ENCODE results near the gene TFDP2.
"Not testable (repeated sequence)": the region's sequence is repeated elsewhere in the genome, so short reads cannot be mapped to it uniquely, and the experiment has no call there.

The TFDP2 gene

DNA sequence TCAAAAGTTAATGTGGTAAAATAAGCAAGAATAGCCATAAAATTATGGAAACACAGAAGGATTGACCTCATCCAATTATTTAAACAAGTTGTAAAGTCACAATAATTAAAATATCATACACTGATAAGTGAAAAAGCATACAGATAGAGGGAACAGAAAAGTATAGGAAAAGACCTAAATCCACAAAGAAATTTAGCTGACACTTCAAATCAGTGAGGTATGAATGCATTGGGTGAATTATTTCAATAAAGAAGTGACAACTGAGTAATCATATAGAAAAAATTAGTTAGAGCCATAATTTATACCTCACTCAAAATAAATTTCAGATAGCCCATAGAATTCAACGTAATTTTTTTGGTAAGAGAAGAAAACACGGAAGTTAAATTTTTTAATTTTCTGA is 25.1 kb downstream of the TFDP2 start:
- no peak for DNase-seq

DNA sequence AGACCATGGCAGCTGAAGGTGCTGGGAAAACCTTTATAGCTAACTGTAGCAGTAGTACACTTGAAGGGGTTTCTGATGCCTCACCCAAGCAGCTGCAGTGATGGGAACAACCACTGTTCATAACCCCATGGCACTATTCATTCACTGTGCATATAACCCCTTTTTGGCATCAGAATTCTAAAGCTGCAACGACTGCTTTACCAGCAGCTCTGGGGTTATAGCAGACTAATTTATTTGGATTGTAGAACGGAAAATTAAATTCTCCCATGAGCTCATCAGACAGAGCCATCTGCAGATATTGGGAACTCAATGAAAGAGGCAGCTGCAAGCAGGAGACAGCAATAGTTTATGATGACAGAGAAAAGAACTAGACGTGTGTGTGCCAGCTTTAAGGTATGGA is 28.6 kb downstream of the TFDP2 start:
- DNase-seq, result no peak

DNA sequence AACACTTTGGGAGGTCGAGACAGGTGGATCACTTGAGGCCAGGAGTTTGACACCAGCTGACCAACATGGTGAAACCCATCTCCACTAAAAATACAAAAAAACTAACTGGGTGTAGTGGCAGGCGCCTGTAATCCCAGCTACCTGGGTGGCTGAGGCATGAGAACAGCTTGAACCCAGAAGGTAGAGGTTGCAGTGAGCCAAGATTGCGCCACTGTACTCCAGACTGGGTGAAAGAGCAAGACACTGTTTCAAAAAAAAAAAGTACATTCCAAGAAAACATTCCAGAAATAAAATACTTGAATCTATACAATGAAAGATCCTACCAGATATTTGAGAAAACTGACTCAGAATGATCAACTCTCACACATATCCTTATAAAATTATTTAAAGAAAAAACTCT is 30.4 kb downstream of the TFDP2 start:
- DNase-seq, result no peak

DNA sequence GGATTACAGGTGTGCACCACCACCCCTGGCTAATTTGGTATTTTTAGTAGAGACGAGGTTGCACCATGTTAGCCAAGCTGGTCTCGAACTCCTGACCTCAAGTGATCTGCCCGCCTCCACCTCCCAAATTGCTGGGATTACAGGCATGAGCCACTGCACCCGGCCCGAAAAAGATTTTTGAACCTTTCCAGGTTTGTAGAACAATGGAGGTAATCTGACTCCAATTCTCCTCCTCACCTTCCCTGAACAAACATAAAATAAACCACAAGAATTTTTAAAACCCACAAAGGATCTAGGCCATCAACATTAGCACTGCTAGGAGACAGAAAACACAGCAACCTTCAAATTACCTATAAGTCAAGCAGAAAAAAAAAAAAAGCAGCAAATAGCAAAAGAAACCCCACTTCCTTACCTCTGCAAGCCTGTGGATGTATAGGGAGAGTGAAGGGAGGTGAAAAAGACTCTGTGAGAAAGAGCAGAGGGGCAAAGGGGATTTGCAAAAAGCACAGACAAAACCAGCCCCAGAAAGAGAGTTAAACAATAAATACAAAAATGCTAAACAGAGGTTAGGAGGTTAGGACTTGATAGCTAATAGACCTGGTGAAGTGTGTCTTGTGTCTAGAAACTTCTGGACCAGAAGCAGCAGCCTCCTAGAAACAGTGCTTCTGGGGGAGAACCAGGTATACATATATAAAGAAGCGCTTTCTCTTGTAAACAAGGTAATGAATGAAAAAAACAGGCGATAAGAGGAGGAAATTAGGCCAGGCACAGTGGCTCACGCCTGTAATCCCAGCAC is 32.1 kb downstream of the TFDP2 start:
- no peak for DNase-seq

DNA sequence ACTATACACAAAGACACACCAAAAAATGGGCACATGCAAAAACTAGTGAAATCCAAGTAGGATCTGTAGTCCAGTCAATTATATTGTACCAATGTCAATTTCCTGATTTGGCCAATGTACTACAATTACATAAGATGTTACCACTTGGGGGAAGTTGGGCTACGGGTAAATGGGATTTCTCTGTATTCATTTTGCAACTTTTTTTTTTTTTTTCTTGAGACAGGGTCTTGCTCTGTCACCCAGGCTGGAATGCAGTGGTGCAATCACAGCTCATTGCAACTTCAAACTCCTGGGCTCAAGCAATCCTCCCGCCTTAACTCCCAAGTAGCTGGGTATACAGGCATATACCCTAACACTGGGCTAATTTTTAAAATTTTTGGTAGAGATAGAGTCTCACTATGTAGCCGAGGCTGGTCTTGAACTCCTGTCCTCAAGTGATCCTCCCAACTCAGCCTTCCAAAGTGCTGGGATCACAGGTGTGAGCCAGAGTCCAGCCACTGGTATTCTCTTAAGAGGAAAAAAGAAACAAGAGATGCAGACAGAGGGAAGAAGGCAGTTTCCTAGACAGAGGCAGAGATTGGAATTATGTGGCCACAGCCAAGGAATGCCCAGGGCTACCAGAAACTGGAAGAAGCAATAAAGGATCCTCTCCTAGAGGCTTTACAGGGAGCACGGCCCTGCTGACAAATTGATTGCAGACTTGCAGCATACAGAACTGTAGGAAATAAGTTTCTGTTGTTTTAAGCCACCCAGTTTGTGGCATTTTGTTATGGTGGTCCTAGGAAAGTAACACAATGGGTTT is 33.3 kb downstream of the TFDP2 start:
- DNase-seq, result no peak

DNA sequence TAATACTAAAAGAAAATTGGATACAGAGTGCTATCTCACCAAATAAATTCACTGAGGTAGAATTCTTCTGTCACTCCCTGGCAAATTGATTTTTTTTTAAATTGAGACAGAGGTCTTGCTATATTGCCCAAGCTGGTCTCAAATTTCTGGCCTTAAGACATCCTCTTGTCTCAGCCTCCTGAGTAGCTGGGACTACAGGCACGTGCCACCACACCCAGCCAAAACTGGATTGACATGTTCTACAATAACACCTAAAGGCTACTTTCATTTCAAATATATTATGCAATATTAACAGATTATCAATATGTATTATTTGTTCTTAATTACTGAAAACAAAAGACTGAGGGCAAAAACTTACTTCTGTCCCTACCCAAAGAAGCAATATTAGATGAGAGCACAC is 36.7 kb downstream of the TFDP2 start:
- no peak for DNase-seq

DNA sequence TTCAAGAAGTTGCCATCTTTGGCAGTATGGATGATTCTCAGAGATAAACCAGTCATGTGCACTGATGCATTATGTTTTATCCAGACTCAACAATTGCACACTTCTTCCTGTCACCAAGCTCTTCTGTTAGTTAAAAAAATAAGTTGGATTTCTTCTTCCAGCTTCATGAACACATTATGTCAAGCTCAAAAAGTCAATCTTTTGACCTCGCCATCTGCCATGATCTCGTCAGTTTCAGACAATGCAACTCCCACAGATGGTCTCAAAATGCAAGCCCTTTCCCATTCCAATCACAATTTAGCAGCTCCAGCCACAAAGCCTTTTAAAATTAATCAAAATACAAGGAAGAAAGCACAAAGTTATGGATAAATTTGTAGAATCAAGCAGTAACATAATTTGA is 42.8 kb downstream of the TFDP2 start:
- no peak for DNase-seq

DNA sequence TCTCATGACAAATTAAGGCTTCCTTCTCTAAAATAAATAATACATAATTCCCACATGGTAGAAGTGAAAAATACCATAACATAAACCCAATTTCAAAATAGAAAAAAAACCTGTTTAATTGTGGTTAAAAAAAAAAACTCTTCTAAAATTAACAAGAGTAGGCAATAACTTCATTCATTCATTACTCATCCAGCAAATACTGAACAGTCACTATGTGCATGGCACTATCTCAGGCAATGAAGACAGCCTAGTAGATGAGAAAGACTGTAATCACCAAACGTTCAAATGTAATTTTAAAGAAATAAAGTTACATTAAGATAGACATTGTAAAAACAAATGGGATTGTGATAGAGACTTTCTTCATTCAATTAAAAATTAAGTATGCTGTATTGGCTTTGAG is 43.4 kb downstream of the TFDP2 start:
- no peak for DNase-seq

DNA sequence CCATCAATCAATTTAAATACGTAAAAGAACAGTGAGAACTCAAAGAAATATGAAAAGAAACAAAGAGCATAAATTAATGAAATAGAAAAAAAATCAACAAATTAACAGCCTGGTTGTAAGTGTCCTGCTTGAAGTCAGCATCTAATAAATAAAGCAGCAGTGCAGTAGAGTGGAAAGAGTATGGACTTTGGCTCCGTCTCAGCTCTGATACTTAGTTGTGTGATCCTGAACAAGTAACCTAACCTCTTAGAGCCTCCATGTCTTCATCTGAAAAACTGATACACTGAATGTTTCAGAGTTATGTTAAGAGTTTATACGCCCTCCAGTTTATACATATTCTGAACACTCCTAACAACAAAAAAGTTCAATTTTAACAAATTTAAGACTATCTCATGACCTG is 44.6 kb downstream of the TFDP2 start:
- no peak for DNase-seq

DNA sequence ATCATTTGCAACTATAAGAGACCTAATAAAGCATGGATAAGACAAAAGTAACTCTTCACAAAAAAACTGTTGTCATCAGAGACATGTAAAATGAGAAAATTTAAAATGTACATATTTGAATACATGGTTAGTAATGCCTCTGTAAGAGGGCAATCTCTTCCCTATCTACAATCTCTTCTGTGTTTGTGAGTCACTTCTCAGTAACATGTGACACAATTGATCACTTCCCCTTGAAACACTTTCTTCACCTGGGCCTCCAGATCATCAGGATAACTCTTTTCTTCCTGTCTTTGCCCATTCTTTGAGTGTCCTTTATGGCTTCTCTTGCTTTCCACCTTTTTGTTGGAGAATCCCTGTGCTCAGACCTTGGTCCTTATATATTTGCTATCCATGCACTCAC is 50.4 kb downstream of the TFDP2 start:
- no peak for DNase-seq

DNA sequence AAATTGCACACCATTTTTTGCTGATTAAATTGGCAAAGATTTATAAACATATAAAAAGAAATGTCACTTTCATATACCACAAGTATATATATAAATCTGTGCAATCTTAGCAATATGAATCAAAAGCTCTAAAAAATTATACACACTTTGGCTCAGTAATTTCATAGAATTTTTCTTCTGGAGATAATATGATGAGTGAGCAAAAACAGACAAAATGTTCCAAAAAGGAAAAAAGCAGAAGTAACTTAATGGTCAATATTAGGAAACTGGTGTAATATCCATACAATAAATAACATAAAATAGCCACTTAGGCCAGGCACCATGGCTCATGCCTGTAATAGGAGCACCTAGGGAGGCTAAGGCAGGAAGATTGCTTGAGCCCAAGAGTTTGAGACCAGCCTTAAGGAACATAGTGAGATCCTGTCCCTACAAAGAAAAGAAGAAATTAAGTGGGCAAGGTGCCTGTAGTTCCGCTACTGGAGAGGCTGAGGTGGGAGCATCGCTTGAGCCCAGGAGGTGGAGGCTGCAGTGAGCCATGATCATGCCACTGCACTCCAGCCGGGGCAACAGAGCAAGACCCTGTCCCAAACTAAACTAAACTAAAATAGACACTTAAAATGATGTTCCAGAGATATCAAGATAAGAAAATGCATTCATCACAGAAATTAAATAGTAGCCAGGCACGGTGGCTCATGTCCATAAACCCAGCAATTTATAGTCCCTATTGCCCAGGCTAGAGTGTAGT is 52.1 kb downstream of the TFDP2 start:
- DNase-seq, result no peak

DNA sequence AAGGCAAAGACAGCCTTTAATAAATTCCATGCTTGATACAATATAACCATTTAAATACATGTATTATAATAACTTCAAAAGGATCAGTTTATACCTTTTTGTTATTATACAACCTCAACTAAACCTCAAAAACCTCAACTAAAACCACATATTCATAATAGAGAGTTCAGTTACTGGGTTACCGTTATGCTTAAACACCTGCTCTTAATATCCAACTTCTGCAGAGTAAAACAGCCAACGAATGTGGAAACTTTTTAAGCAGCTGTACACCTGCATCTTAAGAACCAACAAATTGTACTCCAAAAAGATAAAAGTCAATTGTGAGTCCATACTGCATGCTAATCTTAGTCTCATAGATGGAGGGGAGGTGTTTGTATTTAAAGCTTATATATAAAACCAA is 53.5 kb downstream of the TFDP2 start:
- DNase-seq, result no peak

DNA sequence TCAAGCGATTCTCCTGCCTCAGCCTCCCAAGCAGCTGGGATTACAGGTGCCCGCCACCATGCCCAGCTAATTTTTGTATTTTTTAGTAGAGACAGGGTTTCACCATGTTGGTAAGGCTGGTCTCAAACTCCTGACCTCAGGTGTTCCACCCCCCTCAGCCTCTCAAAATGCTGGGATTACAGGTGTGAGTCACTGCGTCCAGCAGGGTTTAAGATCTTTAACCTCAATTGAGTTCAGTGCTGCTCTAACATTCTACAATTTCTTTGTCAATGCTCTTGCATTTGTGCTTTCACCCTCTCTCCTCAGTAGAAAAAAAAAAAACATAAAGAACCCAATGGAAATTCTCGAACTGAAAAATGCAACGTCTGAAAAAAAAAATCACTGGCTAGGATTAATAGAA is 60.4 kb downstream of the TFDP2 start:
- not testable (repeated sequence) for DNase-seq

DNA sequence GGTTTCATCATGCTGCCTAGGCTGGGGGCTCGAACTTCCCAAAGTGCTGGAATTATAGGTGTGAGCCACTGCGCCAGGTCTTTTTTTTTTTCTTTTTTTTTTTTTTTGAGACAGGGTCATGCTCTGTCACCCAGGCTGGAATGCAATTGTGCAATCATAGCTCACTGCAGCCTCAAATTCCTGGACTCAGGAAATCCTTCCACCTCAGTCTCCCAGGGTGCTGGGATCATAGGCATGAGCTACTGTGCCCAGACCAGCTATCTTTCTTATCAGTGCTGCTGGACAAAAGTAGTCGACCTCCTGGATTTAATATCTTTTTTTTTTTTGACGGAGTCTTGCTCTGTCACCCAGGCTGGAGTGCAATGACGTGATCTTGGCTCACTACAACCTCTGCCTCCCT is 60.8 kb downstream of the TFDP2 start:
- DNase-seq, result no peak

DNA sequence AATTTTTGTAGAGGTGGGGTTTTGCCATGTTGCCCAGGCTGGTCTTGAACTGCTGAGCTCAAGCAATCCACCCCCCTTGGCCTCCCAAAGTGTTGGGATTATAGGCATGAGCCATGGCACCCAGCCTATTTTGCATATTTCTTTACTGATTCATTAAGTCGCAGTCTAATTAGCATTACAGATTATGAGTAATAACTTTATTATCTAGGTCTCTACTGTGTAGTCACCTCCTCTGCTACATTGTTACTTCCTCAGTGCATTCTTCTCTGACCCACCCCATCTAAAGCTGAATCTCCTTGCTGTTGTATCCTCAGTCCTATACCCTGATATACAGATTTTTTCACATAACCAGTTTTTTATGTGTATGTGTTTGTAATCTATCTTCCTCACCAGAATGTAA is 61.7 kb downstream of the TFDP2 start:
- DNase-seq, result no peak

DNA sequence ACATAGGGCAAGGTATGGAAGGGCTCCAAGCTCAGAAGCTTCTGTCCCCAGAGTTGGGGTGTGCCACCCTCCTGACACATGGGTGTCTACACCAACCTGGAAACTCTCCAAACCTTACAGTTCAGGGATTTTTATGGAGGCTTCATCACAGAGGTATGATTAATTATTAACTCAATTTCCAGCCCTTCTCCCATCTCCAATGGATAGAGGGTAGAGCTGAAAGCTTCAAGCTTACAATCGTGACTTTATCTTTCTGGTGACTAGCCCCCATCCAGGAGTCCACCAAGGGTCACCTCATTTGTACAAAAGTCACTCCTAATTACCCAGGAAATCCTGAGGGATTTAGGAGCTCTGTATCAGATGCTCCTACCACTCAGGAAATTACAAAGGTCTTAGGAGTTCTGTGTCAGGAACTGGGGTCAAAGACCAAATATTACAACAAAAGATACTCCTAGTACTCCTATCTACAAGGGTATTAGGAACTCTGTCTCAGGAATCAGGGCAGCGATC is 62.7 kb downstream of the TFDP2 start:
- DNase-seq, result no peak

DNA sequence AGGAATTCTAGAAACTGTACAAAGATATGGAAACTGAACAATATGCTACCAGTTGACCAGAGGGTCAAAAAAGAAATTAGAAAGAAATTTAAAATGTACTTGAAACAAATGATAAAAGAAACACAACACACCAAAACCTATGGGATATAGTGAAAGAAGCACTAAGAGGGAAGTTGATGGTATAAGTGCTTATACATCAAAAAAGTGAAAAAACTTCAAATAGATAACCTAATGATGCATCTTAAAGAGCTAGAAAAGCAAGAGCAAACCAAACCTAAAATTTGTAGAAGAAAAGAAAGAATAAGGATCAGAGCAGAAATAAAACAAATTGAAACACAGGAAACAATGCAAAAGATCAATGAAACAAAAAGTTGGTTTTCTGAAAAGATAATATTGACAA is 68.2 kb downstream of the TFDP2 start:
- DNase-seq, result no peak

DNA sequence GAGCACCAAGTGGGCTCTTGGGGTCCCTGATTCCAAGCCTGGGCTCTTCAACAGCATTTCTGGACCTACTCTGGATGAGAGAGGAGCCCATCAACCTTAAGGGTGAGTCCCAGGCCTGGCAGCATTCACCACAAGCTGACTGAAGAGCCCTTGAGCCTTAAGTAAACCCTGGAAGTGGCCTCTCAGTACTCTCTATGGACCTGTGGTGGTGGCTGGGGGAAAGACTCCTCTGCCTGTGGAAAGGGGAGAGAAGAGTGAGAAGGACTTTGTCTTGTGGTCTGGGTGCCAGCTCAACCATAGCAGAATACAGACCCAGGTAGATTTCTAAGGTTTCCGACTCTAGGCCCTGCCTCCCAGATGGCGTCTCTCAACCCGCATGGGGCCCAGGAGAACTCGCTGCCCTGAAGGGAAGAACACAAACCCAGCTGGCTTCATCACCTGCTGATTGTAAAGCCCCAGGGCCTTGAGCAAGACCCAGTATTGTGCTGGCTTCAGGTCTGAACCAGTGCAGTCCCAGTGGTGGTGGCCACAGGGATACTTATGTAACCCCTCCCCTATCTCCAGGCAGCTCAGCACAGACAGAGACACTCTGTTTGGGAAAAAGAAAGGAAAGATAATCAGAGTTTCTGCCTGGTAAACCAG is 71.4 kb downstream of the TFDP2 start:
- DNase-seq, result no peak

DNA sequence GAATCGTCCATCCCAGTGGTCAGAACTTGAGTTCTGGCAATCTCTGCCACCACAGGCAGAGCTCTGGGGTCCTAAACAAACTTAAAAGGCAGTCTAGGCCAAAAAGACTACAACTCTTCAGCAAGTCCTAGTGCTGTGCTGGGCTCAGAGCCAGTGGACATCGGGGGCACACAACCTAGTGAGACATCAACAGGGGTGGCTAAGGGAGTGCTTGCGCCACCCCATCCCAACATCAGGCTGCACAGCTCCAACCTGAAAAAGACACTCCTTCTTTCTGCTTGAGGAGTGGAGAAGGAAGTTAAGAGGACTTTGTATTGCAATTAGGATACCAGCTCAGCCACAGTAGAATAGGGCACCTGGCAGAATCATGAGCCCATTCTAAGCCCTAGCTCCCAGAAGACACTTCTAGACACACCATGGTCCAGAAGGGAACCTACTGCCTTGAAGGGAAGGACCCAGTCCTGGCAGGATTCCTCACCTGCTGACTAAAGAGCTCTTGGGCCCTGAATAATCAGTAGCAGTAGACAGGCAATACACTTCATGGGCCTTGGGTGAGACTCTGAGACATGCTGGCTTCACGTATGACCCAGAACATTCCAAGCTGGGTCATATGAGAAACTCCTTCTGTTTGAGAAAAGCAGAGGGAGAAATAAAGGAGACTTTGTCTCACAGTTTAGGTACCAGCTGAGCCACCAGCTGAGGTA is 72.0 kb downstream of the TFDP2 start:
- DNase-seq, result no peak

DNA sequence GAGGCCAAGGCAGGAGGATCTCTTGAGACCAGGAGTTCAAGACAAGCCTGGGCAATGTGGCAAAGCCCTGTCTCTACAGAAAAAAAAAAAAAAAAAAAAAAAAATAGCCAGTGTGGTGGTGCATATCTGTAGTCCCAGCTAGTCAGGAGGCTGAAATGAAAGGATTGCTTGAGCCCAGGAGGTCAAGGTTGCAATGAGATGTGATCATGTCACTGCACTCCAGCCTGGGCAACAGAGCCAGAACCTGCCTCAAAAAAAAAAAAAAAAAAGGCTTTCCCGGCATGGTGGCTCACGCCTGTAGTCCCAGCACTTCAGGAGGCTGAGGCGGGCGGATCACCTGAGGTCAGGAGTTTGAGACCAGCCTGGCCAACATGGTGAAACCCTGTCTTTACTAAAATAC is 73.7 kb downstream of the TFDP2 start:
- not testable (repeated sequence) for DNase-seq

DNA sequence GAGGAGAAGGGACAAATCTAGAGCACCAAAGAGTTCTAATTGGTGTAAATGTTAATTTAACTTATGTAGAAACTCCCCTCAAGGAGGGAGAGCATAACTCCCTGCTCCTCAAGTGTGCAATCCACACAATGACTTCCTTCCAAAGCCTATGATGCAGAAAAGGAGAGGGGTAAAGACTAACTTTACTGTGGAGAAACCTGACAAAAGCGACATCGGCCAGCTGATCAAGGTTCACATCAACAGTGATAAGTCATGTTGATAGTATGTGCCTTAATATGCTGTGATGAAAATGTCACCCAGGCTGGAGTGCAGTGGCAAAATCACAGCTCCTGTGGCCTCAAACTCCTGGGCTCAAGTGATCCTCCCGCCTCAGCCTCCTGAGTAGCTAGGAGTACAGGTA is 76.5 kb downstream of the TFDP2 start:
- no peak for DNase-seq

DNA sequence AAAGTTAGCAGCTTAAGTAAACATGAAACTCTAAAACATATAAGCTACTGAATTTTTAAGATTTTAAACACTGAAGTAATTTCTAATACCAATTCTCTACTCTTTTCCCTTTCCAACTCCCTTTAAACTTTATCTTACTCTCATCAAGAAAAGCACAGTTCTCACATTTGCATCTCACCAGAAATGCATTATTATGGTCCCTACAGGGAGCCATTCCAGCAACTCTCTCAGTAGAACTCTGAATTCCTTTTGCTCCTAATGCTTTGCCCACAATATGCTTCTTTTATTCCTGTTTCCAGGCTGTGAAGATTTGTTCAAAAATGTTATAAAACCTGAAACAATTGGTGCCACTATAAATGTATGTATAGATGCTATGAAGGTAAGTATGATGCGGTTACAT is 83.4 kb downstream of the TFDP2 start:
- no peak for DNase-seq
